Fibroblast of mammary gland (primary cell): Measurements from ENCODE around the gene MARVELD1.

ENCODE experiments used
- DNase-seq: peaks from one replicate; pipeline ENCODE4 v3.0.0-alpha.2; 2010; ENCODE audit warnings: low read depth
- H3K4me3 ChIP-seq: 2 replicates; pipeline ENCODE4 v1.5.1; 2011; ENCODE audit warnings: low read depth, mild to moderate bottlenecking, low read length, moderate library complexity; ENCODE audit not compliant: control insufficient read depth
- TF ChIP-seq, protein P1 (sequence below): conservative IDR thresholded peaks from 2 replicates; pipeline ENCODE4 v1.5.1; 2011; ENCODE audit warnings: low read depth, low read length, inconsistent platforms; ENCODE audit not compliant: control insufficient read depth, insufficient read depth

The MARVELD1 gene

DNA sequence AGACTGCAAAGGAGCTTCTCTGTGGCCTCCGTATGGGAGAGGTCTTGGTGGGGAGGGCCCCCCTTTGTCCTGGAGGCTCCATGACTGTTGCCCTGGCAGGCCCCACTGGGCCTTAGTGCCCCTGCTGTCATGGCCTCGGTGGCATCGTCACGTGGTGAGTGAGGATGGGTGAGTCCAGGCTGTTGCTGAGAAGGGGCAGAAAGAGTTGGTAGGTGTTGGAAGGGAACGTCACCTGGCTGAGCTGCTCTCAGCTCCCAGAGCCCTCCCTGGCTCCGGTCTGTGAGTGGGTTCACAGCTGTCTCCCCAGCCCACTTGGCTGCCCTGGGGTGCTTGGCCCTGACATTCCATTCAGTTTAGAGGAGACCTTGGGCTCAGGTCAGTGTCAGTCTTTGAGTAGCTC lies 42.2 kb downstream of the MARVELD1 start:
- no peak overlapping the region for H3K4me3 ChIP-seq
- TF ChIP-seq, protein P1, sequence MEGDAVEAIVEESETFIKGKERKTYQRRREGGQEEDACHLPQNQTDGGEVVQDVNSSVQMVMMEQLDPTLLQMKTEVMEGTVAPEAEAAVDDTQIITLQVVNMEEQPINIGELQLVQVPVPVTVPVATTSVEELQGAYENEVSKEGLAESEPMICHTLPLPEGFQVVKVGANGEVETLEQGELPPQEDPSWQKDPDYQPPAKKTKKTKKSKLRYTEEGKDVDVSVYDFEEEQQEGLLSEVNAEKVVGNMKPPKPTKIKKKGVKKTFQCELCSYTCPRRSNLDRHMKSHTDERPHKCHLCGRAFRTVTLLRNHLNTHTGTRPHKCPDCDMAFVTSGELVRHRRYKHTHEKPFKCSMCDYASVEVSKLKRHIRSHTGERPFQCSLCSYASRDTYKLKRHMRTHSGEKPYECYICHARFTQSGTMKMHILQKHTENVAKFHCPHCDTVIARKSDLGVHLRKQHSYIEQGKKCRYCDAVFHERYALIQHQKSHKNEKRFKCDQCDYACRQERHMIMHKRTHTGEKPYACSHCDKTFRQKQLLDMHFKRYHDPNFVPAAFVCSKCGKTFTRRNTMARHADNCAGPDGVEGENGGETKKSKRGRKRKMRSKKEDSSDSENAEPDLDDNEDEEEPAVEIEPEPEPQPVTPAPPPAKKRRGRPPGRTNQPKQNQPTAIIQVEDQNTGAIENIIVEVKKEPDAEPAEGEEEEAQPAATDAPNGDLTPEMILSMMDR: no peak
- DNase-seq: no peak

DNA sequence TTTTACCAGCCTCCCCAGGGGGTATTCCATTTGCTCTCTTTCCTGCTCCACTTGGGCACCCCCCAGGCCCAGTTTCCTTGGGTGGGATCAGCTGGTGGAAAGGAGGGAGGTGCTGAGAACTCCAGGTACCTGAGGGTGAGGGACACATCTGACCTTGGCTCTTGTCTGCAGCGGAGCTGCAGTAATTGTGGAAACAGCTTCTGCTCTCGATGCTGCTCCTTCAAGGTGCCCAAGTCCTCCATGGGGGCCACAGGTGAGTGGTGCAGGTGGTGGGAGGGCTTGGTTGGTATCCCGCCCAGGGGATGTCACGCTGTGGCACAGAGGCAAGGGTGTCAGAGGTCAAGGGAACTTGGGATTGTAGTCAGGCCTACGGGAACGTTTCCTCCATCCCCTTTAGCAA lies 43.9 kb downstream of the MARVELD1 start:
- TF ChIP-seq, protein P1: no peak
- no peak overlapping the region for H3K4me3 ChIP-seq
- DNase-seq: no peak

DNA sequence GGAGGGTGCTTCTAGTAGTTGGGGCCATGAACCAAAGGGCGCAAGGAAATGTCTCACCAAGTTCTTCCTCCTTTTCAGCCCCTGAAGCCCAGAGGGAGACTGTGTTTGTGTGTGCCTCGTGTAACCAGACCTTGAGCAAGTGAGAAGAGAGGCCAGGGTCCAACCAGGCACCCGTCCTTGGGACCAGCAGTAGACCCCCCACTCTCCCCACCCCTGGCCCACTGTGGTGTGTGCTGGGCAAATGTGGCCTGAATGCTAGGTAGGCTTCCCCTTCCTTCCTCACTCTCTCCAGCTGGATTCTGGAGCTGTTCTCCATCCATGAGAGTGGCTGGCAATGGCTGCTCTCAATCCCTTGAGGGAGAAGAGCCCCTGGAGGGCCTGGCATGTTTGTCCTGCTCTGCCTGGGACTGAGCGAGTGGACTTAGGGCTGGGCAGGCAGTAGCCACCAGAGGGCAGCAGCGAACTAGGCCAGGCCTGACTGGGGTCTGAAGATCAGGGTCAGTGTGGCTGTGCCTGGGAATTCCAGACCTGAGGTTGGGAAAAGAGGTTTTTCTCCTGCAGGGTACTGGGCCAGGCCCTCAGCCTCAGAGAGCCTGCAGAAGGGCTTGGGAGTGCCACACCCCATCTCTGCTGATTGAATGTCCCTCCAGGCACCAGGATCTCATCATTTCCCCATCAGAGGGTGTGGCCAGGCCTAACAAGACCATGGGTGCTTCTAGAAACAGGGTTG lies 45.8 kb downstream of the MARVELD1 start:
- TF ChIP-seq, protein P1: peak; percentile 86
- no peak overlapping the region for H3K4me3 ChIP-seq
- DNase-seq: peak; percentile 61

DNA sequence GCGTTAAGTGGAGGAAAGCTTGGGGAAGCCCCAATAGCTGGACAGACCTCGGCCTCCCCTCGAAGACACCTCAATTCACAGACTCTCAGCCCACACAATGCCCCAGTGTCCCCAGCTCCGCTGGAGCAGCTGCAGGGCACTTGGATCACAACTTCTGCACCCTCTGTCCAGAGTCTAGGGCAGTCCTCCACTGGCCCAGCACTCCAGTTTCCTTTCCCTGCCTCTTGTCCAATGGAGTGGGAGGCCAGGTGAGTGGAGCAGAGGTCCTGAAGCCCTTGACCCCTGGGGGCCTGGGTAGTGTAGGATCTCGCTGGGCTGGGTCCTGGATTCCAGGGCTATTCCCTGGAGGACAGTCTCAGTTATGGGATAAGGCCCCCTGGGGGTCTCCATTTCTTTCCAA lies 46.4 kb downstream of the MARVELD1 start:
- TF ChIP-seq, protein P1: no peak
- H3K4me3 ChIP-seq: no peak overlapping the region
- DNase-seq: no peak

DNA sequence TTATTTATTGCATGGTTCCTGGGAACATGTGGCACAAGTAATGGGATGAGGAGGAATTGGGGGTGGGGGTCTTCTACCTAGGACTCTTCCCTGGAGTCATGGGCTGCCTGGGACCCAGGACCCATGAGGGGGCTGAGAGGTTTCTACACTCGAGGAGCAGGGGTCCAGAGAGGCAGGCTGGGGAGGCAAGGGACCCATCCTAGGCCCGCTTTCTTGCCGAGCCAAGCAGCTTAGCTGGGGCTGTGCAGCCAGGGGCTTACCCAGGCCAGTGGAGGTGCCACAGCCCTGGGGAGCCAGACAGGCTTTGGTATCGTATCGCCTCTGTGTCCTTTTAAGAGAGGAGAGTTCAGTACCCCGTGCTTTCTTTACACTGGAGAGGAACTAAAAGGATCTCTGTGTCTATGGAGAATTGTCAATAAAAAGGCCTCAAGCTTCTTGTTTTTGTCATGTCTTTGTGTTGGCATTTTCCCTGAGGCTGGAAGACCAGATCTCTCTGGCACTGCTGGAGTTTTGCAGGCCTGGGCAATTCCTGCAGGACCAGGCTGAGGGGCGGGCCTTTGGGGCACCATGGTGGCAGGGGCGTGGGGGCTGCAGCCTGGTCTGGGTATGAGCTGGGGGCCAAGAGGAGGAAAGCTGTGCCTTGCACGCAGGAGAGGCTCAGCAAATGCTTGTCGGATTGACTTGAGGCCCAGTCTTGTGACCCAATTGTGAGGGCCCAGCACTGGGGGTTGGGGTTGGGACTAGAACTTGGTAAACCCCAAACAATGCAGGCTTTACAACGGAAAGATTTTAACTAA lies 47.1 kb downstream of the MARVELD1 start:
- TF ChIP-seq, protein P1: no peak
- H3K4me3 ChIP-seq: no peak overlapping the region
- no peak for DNase-seq

DNA sequence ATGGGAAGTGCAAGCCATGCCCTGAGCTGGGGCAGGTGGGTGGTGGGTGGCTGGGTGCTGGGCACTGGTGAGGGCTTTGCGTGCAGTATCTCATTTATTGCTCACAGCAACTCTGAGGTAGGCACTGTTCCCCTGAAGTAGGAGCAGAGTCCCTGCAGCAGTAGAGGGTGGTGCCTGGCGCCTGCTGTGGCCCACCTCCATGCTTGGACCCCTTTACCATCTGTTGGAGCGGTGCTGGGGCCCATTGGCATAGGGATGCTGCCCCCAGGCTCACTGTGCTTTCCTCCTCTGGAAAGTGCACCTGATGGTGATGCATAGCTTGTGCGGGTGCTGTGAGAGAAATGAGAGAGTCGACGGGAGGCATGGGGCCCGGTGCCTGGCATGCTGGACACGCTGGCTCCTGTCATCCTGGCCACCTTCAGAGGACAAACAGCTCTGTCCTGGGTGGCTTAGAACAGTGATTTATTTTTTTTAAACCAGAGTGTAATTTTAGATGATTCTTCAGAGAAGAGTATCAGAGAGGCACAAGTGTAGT lies 47.9 kb downstream of the MARVELD1 start:
- DNase-seq: no peak
- no peak overlapping the region for H3K4me3 ChIP-seq
- TF ChIP-seq, protein P1: no peak
